ENCODE results near the gene KPNA1.
"Not testable (repeated sequence)": the region's sequence is repeated elsewhere in the genome, so short reads cannot be mapped to it uniquely, and the experiment has no call there.

The KPNA1 gene

DNA sequence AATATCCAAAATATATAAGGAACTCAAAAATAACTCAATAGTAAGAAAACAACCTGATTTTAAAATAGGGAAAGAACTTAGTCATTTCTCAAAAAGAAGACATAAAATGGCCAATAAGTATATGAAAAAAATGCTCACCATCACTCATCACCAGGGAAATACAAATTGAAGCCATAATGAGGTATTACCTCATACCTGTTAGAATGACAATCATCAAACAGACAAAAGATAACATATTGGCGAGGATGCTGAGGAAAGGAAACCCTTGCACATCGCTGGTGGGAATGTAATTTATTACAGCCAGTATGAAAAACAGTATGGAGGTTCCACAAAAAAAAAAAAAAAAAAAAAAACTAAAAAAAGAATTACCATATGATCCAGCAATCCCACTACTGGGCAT is 38.2 kb downstream of the KPNA1 start:
- no peak for DNase-seq (ENCODE audit: low read depth, low spot score)

DNA sequence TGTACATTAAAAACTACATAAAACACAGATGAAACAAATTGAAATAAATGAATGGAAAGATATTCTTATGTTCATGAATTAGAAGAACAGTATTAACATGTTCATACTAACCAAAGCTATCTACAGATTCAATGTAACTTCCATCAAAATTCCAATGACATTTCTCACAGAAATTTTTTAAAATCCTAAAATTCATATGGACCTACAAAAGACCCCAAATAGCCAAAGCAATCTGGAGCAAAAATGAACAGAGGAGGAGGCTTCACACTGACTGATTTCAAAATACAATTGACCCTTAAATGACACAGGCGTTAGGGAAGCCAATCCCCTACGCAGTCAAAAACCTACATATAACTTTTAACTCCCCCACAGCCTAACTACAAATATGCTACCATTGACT is 39.4 kb downstream of the KPNA1 start:
- DNase-seq (ENCODE audit: low read depth, low spot score) = no peak

DNA sequence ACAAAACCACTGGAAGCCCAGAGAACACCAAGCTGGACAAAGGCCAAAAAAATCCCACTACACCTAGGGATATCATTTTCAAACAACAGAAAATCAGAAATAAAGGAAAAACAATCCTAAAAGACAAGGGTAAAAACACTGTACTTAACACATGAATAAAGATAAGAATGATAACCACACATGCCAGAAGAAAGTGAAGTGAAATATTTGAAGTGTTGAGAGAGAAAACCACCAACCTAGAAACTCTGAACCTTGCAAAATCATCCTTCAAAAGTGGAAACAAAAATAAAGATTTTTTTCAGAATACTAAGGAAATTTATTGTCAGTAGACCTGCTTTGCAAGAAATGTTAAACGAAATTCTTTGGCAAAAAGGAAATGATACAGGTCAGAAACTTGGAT is 45.1 kb downstream of the KPNA1 start:
- no peak for DNase-seq (ENCODE audit: low read depth, low spot score)

DNA sequence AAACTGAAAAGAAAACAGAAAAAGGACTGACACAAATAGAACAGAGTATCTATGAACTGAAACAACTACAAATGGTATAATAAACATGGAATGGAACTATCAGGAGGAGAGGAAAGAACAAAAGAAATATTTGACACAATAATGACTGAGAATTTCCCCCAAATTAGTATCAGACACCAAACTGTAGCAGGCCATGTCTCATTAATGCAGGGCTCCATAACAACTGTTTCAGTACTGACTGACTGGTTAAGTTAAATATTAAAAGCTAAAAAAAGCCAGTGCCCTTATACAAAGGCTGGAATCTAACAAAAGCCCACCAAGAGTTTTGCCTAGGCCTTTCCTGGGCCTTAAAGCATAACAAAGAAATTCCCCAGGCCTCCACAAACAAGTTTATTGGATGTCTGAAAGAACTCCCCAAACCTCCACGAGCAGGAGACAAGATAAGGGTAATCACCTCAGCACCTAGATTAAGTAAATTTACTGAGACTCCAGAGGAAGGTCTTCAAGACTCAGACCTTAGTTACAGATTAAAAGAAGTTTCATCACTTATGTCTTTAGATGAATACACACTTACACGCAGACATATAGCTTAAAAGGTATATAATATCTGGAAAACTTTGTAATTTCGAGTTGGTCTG is 45.7 kb downstream of the KPNA1 start:
- no peak for DNase-seq (ENCODE audit: low read depth, low spot score)

DNA sequence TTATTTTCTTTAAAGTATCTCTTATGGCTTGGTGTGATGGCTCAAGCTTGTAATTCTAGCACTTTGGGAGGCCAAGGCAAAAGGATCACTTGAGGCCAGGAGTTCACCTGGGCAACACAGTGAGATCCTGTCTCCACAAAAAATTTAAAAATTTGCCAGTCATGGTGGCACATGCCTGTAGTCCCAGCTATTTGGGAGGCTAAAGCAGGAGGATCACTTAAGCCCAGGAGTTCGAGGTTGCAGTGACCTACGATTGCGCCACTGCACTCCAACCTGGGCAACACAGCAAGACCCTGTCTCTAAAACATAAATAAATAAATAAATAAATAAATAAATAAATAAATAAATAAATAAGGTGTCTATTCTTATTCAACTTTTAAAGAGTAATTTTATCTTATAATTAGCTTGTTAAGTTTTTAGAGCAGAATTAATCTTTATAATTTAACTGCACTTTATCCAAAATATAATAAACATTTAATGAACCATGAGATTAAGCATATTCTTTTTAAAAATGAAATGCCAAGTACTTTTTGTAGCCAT is 48.0 kb downstream of the KPNA1 start:
- no peak for DNase-seq (ENCODE audit: low read depth, low spot score)

DNA sequence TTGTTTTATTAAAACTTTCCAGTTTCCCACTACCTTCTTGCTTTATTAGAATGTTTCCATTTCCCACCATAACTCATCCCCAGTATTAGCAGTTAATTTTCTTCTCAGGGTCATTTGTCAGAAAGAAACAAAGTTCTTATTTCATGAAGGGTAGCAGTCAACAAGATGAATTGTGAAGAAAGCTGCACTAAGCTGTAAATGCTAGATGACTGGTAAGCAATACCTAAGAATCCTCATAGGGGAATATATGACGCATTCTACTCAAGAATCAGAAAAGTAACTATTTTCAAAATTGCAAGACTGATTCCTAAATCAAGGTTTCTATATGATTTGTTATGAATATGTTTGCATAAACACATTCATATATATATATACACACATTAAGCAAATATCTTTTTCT is 50.1 kb downstream of the KPNA1 start:
- DNase-seq (ENCODE audit: low read depth, low spot score) = no peak

DNA sequence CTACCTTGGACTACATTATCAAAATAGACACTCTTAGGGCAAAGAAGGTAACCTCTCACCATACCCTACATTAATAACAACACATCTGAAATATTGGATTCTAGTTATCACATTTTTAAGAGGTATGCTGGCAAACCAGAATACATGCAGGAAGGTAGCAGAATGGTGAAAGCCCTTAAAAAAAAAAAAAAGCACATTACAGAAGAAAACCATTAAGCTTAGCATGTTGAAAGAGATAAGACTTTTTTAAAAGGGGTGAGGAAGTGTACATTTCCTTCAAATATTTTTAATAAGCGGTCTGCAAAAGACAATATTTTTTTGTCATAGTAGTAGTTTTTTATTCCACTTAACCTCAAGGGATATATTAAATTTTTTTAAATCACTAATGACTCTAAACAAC is 52.3 kb downstream of the KPNA1 start:
- no peak for DNase-seq (ENCODE audit: low read depth, low spot score)

DNA sequence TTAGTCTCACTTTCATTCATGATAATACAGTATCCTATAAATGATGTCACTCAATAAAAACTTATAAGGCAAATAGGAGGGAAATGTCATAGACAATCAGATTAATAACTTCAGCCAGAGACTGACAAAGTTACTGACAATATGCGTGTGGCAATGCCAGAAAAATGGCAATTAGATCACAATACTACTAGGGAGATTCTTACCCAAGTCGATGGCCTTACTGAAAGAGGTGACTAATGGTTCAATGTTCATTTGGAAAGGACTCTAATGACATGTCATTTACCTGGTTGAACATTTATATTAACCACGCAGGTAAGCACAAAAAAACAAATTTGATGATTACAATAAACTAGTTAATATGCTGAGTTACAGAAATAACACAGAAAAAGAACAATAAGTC is 52.9 kb downstream of the KPNA1 start:
- DNase-seq (ENCODE audit: low read depth, low spot score) = no peak

DNA sequence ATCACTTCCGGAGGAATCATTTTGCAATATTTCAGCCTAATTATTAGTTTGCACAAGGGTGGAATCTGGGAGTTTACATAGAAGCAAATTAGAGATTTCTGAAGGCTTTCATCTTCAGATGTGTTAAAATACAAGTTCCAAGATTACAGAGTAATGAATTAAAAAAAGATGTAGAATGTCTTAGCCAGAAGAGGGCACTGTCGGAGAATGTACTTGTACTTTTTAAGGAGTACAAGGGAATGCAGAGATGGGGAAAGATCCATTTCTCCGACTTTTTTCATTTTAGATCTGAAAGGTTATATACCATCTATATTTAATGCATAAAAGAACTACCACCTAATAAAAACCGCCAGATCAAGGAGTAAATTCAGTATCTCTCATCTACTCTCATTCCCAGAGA is 55.7 kb downstream of the KPNA1 start:
- DNase-seq (ENCODE audit: low read depth, low spot score) = no peak

DNA sequence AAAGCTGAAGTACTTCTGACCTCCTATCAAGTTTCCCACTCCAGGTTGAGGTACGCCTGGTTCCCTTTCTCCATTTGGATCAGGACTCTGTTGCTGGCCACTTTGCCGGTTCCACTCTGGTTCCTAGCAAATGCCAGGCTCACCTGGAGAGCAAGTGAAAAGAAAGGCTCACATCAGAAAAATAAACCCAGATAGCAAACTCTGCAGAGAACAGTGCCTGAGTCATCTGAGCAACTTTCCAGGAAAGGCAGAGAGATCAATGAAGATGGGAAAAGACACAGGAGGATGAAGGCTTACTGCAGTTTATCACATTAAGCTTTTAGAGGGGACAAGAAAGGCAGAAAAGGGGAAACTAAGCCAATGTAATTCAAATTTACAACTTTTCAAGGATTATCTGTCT is 57.0 kb downstream of the KPNA1 start:
- DNase-seq (ENCODE audit: low read depth, low spot score) = no peak

DNA sequence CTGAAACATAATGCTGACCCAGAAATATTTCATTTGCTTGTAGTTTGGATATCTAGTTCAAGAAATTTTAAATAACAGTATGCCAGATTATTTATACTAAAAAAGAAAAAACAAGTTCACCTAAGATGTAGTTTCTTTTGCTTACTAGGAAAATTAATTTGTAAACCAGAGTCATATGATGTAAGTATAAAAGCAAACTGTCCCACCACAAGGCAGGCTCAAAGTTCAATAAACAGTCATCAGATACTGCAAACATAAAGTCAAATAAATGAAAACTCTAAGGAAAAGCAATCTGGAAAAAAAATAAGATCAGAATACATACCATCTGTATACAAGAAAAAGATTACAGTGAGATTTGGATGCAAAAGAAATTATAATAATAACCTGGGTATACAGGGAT is 58.7 kb downstream of the KPNA1 start:
- DNase-seq (ENCODE audit: low read depth, low spot score) = no peak

DNA sequence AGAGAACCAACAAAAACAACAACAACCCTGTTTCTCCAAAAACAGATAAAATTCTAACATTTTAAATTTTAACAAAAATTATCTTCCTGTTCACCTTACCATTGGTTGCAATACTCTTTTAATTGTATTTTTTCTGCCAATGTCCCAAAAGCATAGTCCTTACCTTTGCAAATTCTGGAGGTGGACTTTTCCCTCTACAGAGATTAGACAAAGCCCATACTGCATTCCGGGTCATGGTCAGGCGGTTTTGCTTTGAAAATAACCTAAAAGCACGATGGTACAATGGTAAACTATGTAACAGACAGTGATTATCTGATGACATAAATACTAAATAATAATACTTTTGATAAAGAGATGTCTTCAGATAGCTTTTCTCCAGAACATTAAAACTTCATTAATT is 63.4 kb downstream of the KPNA1 start:
- no peak for DNase-seq (ENCODE audit: low read depth, low spot score)

DNA sequence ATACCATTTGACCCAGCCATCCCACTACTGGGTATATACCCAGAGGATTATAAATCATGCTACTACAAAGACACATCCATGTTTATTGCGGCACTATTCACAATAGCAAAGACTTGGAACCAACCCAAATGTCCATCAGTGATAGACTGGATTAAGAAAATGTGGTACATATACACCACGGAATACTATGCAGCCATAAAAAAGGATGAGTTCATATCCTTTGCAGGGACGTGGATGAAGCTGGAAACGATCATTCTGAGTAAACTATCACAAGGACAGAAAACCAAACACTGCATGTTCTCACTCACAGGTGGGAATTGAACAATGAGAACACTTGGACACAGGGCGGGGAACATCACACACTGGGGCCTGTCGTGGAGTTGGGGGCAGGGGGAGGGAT is 66.5 kb downstream of the KPNA1 start:
- not testable (repeated sequence) for DNase-seq (ENCODE audit: low read depth, low spot score)

DNA sequence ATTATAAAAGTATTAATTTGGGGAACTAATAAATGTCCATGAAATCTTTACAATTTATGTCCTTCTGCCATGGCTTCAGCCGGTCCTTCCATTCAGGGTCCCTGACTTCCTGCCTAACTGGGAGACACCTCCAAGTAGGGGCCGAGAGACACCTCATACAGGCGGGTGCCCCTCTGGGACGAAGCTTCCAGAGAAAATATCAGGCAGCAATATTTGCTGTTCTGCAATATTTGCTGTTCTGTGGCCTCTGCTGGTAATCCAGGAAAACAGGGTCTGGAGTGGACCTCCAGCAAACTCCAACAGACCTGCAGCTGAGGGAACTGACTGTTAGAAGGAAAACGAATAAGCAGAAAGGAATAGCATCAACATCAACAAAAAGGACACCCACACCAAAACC is 70.2 kb downstream of the KPNA1 start:
- DNase-seq (ENCODE audit: low read depth, low spot score) = not testable (repeated sequence)

DNA sequence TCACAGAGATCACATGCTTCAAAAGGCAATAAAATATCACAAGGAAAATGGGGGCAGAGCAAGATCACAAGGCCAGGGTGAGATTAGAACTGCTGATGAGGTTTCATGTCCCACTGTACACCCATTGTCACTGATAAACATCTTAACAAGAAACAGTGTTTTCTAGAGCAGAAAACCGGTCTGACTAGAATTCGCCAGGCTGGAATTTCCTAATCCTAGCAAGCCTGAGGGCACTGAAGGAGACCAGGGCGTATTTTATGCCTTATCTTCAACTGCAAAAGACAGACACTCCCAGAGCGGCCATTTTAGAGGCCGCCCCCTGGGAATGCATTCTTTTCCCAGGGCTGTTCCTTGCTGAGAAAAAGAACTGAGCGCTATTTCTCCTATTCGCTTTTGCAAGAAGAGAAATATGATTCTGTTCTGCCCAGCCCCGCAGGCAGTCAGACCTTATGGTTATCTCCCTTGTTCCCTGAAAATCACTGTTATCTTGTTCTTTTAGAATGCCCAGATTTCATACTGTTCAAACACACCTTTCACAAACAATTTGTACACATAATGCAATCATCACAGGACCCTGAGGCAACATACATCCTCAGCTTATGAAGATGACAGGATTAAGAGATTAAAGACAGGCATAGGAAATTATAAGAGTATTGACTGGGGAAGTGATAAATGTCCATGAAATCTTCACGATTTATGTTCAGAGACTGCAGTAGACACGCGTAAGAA is 70.8 kb downstream of the KPNA1 start:
- DNase-seq (ENCODE audit: low read depth, low spot score) = not testable (repeated sequence)

DNA sequence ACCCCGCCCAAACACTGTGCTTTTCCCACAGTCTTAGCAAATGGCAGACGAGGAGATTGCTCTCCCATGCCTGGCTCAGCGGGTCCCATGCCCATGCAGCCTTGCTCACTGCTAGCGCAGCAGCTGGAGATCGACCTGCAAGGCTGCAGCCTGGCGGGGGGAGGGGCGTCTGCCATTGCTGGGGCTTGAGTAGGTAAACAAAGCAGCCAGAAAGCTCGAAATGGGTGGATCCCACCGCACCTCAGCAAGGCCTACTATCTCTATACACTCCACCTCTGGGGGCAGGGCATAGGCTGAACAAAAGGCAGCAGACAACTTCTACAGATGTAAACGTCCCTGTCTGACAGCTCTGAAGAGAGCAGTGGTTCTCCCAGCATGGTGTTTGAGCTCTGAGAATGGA is 71.6 kb downstream of the KPNA1 start:
- no peak for DNase-seq (ENCODE audit: low read depth, low spot score)

DNA sequence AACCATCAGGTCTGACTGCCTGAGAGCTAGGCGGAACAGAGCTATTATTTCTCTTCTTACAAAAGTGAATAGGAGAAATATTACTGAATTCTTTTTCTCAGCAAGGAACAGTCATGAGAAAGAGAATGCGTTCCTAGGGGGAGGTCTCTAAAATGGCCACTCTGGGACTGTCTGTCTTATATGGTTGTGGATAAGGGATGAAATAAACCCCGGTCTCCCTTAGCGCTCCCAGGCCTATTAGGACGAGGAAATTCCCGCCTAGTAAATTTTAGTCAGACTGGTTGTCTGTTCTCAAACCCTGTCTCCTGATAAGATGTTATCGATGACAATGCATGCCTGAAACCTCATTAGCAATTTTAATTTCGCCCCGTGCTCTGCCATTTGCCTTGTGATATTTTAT is 78.8 kb downstream of the KPNA1 start:
- no peak for DNase-seq (ENCODE audit: low read depth, low spot score)

DNA sequence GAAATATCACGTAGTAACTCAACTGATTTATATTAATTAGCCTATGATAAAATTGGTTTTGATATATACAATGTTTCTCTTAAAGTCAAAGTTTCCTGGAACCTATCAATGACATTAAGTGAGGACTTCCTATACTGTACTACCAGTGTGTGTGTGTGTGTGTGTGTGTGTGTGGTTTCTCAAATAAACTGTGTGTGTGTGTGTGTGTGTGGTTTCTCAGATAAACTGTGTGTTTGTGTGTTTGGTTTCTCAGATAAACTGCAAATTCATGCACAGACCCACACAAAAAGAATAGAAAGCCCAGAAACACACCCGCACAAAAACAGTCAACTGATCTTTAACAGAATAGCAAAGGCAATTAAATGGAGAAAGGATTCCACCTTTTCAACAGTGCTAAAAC is 84.4 kb downstream of the KPNA1 start:
- DNase-seq (ENCODE audit: low read depth, low spot score) = no peak

DNA sequence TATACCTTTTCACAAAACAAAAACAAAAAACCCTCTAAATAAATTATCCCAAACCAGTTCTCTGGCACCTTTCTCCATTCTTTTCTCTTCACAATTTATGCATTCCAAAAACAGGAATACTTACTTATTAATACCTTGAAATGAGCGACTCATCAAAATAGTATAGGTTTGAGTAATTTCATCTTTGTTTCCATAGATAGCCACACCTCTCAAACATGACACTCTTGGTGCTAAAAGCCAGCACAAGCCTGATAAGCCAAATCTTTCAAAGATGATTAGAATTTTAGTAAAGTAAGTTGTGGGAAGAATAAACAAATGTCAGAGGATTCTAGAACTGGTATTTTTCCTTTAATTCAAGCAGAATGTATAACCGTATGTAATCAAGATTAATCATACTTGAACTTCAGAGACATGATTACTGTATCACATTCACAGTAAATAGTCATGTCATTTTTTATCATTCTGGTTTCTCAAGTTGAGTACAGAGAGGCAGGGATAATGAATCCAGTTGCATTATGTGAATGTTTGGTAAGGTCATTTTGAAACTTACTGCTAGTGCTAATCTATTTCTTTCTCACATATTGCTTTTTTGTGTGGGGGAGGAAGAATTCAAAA is 86.8 kb downstream of the KPNA1 start:
- DNase-seq (ENCODE audit: low read depth, low spot score) = no peak

DNA sequence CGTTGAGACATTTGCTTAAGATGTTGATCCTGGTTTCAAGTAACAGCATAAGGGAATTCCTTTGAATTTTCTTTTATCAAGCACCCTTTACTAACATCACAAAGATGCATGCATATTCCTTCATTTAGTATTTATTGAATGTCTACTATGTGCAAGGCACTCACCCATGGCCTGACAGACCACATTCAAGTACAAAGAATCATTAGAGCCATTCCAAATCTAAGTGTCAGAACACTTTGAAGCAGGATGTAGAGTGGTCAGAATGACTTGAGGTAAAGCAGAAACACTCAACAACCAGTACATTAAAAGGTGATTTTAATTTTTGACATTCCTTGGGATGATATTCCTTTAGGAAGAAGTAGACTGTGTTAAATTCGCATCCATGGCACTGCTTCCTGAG is 92.9 kb downstream of the KPNA1 start:
- no peak for DNase-seq (ENCODE audit: low read depth, low spot score)

DNA sequence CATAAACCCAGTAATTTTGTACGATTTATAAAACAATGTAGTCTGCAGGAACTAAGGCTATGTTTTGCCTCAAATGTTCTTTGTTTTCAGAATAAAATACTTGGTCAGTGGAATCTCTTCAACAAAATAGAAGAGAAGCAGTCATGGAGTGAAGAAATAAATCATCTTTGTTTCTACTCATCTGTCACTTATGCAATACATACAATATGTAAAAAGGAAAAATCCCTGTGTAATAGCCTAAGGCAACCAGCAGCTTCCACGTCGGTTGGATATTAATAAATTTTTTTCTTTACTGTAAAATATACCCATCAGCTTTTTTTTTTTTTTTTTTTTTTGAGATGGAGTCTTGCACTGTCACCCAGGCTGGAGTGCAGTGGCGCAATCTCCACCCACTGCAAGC is 93.6 kb downstream of the KPNA1 start:
- DNase-seq (ENCODE audit: low read depth, low spot score) = no peak

DNA sequence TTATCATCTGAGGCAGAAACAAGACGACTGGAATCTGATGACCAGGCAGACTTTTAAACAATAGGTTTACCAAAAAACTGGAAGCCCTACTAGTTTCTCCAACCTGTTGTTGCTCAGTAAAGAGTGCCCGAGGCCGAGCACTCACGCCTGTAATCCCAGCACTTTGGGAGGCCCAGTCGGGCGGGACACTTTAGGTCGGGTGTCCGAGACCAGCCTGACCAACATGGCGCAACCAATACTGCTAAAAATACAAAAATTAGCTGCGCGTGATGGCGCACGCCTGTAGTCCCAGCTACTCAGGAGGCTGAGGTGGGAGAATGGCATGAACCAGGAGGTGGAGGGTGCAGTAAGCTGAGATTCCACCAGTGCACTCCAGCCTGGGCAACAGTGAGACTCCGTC is 97.8 kb downstream of the KPNA1 start:
- no peak for DNase-seq (ENCODE audit: low read depth, low spot score)

Data from brain pericyte (primary cell).